ENCODE data around the gene C1GALT1. TPM values are rescaled to one million over a fixed set of nuclear protein-coding genes. Genes with fewer than 3 reads are reported as not detected.

Gene C1GALT1
- total RNA-seq, 1 experiment from 2014 or later: 52.2 TPM

- POLR2A ChIA-PET: no interaction called here
- DNase-seq: no peak
- H3K4me1 ChIP-seq: peaks cover 37% of the 10 kb centered on the region
- CTCF ChIA-PET: no interaction called here
- Mint-ChIP-seq H3K27me3 (ENCODE audit: insufficient read depth, unreplicated experiment) (no peaks in the 10 kb centered on the region), H3K4me3 (ENCODE audit: unreplicated experiment) (peak overlapping the region; percentile 28), H3K4me1 (ENCODE audit: low read depth, unreplicated experiment) (peaks cover 31% of the 10 kb centered on the region), H3K9me3 (ENCODE audit: unreplicated experiment) (no peaks in the 10 kb centered on the region), H3K27ac (ENCODE audit: unreplicated experiment) (peak overlapping the region; percentile 56), H3K36me3 (ENCODE audit: insufficient read depth, unreplicated experiment) (peaks cover 7% of the 10 kb centered on the region)
- intact Hi-C loops (cut with micrococcal nuclease; ENCODE audit: unreplicated experiment): no loop called here
- H3K36me3 ChIP-seq (ENCODE audit: control insufficient read depth, insufficient read depth, low read length): no peaks in the 10 kb centered on the region
- no TSS peak for BruUV-seq (replicated peaks)
- no peaks in the 10 kb centered on the region for H3K27me3 ChIP-seq (replicated peaks; ENCODE audit: control insufficient read depth, insufficient read depth, low read length)
- H3K9me3 ChIP-seq: no peaks in the 10 kb centered on the region
- TF ChIP-seq CTCF (IDR thresholded peaks at IDR 0.05; ENCODE audit: insufficient read depth in 1 of 2, low read depth in 1 of 2, low read length in 1 of 2, severe bottlenecking in 1 of 2, unreplicated experiment in 1 of 2): no peak
- H3K4me3 ChIP-seq (ENCODE audit: low read depth, low read length): no peak overlapping the region
These were observed 110.7 kb downstream of the C1GALT1 start for GRCh38 chr7:7293092-7293491.

DNA sequence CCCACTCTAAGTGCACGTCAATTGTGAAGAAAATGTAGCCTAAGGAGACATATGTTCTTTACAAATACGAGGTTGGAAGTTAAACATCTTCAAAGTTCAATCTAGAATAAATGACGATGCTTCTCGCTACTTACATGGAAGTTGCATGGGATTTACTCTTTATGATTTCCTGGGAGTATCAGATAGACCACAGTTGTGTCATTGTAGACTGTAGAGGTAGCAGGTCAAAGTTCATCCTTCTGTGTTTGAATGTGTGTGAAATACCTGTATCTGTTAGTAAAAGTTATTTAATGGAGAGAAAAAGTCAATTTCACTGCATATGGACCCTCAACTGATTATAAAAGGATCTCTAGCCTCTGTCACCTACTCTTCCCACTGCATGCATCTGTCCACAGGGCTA, 112.6 kb downstream of the C1GALT1 start:
- Histone ChIP-seq H3K4me1 (peaks cover 34% of the 10 kb centered on the region), H3K9me3 (no peaks in the 10 kb centered on the region), H3K36me3 (ENCODE audit: control insufficient read depth, insufficient read depth, low read length) (no peaks in the 10 kb centered on the region), H3K4me3 (ENCODE audit: low read depth, low read length) (no peak overlapping the region), H3K27me3 (replicated peaks; ENCODE audit: control insufficient read depth, insufficient read depth, low read length) (no peaks in the 10 kb centered on the region)
- ChIA-PET POLR2A (no interaction called here), CTCF (no interaction called here)
- H3K27me3 Mint-ChIP-seq (ENCODE audit: insufficient read depth, unreplicated experiment): no peaks in the 10 kb centered on the region
- TF ChIP-seq CTCF (IDR thresholded peaks at IDR 0.05; ENCODE audit: insufficient read depth in 1 of 2, low read depth in 1 of 2, low read length in 1 of 2, severe bottlenecking in 1 of 2, unreplicated experiment in 1 of 2): no peak
- H3K4me1 Mint-ChIP-seq (ENCODE audit: low read depth, unreplicated experiment): peaks cover 31% of the 10 kb centered on the region
- intact Hi-C loops (cut with micrococcal nuclease; ENCODE audit: unreplicated experiment): no loop called here
- H3K9me3 Mint-ChIP-seq (ENCODE audit: unreplicated experiment): no peaks in the 10 kb centered on the region
- H3K36me3 Mint-ChIP-seq (ENCODE audit: insufficient read depth, unreplicated experiment): peaks cover 7% of the 10 kb centered on the region
- no peak overlapping the region for H3K4me3 Mint-ChIP-seq (ENCODE audit: unreplicated experiment)
- no TSS peak for BruUV-seq (replicated peaks)
- H3K27ac Mint-ChIP-seq (ENCODE audit: unreplicated experiment): no peak overlapping the region
- no peak for DNase-seq

Measured in Caco-2 (cell line).